ENCODE measurements around the gene KLK4. TPM values are rescaled to one million over a fixed set of nuclear protein-coding genes. Genes with fewer than 3 reads are reported as not detected.
A peak's percentile ranks its signal among the peaks of the same experiment; 100 is the strongest.

The KLK4 gene
- total RNA-seq, 4 donors from 2014 or later = 1.1 to 3.1 (median 1.9) TPM; not detected in 1

DNA sequence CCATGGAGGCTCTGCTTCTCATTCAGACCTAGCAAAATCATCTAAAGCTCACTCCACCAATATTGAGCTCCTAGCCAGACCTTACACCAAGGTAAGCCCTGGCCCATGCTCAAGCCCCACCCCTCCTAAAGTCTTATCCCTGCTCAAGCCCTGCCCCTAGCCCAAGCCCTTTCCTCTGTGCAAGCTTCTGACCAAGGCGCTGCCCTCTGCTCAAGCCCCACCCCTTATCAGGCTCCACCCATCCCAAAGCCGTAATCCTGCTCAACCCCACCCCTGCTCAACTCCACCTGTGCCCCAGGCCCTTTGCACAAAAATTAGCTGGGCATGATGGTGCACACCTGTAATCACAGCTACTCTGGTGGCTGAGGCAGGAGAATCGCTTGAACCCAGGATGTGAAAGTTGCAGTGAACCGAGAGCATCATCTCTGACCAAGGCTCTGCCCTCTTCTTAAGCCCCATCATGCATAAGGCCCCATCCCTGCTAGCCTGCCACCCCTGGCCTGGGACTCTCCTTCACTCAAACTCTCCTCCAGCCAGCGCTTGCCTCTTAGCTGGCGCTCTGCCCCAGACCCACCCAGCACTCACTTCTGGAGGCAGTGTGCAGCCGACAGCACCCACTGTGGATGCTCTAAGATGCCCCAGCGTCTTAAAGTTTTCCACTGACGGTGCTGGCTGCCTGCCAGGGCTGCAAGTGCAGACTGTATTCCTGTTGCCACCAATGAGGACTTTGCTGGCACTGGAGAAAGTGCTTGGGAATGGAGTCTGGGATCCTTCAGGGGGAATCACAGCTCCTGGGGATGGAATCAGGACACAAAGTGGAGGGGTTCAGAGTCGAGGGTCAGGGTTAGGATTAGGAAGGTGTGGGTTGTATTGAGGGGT, 16.5 kb downstream of the KLK4 start:
- no peaks in the 10 kb centered on the region for H3K36me3 ChIP-seq
- H3K4me1 ChIP-seq = peaks cover 9 to 14% of the 10 kb centered on the region in 2 donors
- intact Hi-C loops (cut with DNase I) = no loop called here
- H3K27ac ChIP-seq = peak overlapping the region; percentile 45 to 98 (median 86)
- no peak overlapping the region for H3K4me3 ChIP-seq (replicated peaks in 1 of 3)
- WGBS, 2 donors = 54 to 58% methylated on average over 10 of the region's 10 CpGs
- H3K9me3 ChIP-seq = no peaks in the 10 kb centered on the region
- peak; percentile 75 to 84 for DNase-seq
- no peaks in the 10 kb centered on the region for H3K27me3 ChIP-seq
- no peak for TF ChIP-seq CTCF (IDR thresholded peaks at IDR 0.05)
- peak in 1 of 2 donors; percentile 18 for TF ChIP-seq POLR2A (IDR thresholded peaks at IDR 0.05)

DNA sequence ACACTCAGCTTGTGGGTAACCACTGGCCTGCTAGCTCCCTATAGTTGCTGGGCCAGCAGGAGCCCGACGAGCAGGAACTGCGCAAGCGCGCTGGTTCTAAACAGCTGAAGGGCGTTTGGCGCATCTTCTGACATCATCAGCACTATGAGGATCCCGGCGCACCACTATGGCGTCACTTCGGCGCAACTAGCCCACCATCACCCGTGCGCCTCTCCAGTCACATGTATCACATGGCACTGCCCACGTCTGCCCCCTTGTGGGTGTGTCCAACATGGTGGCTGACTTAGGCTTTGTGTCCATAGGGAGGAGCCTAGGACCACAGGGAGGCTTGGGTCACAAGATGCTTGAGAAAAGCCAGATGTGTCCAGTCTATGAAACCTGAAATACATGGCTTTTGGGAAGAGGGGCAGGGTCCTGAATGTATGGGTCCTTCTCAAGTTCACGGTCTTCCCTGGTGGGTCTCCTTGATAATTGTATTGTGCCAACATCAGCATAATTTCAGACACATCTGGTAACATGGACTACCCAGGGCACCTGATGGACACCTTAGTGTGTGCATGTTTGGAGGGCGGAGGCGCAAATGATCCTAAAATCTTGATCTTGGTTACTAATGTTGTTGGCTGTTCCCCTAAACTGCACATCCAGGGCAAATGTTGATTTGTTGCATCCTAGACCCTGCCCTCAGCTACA, 18.0 kb downstream of the KLK4 start:
- 90 to 91% methylated on average over 18 of the region's 18 CpGs for WGBS, 2 donors
- Histone ChIP-seq H3K36me3 (no peaks in the 10 kb centered on the region), H3K4me1 (peaks cover 9 to 14% of the 10 kb centered on the region in 2 donors), H3K27ac (no peak overlapping the region), H3K4me3 (replicated peaks in 1 of 3) (no peak overlapping the region), H3K9me3 (no peaks in the 10 kb centered on the region), H3K27me3 (no peaks in the 10 kb centered on the region)
- intact Hi-C loops (cut with DNase I) = no loop called here
- no peak for TF ChIP-seq POLR2A (IDR thresholded peaks at IDR 0.05)
- no peak for DNase-seq

- Histone ChIP-seq H3K36me3 (no peaks in the 10 kb centered on the region), H3K4me1 (peaks cover 3 to 7% of the 10 kb centered on the region in 2 donors), H3K4me3 (replicated peaks in 1 of 3) (no peak overlapping the region), H3K9me3 (no peaks in the 10 kb centered on the region), H3K27ac (no peak overlapping the region), H3K27me3 (no peaks in the 10 kb centered on the region)
- intact Hi-C loops (cut with DNase I) = no loop called here
- no peak for TF ChIP-seq POLR2A (IDR thresholded peaks at IDR 0.05)
- no peak for TF ChIP-seq CTCF (IDR thresholded peaks at IDR 0.05)
- WGBS, 2 donors = 79 to 91% methylated on average over 5 of the region's 5 CpGs
- DNase-seq = no peak
These were observed 20.0 kb downstream of the KLK4 start for GRCh38 chr19:50891253-50891625.

DNA sequence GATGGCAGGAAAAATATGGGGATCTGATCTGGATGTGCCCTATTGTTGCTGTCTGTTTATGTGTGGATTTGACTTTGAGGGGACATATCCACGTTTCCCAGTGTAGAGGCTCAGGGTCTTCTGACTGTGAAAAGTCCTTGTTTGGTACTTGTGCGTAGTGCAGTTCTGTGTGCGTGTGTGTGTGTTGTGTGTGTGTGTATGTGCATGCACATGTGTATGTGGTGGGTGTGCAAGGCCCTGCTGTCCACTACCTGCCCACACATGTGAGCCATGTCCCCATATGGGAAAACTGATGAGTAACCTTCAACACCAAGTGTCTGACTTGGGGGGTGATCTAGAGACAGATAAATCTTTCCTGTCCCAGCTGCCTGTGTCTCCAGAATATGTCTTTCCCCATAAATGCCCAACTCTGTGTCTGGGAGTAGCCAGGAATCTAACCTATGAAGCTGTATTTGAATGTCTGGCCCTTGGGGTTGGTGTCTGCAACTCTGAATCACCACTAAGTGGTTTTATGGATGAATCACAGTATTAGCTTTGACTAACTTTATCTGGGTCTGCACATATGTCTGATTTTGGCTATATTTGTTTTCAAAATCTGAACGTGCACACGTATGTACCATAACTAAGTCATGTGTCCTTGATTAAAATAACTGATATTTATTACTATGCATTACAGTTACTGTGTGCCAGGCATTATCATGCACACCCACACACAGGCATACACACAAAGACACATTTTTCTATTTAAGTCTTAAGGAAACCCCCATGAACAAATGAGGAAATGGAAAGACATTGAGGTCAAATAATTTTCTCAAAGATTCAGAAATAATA, 20.6 kb downstream of the KLK4 start:
- no peak for DNase-seq
- no peak for TF ChIP-seq POLR2A (IDR thresholded peaks at IDR 0.05)
- TF ChIP-seq CTCF (IDR thresholded peaks at IDR 0.05) = no peak
- WGBS, 2 donors = 48 to 55% methylated on average over 5 of the region's 5 CpGs
- intact Hi-C loops (cut with DNase I) = no loop called here
- Histone ChIP-seq H3K4me1 (peaks cover 0 to 4% of the 10 kb centered on the region in 2 donors), H3K9me3 (no peaks in the 10 kb centered on the region), H3K4me3 (replicated peaks in 1 of 3) (no peak overlapping the region), H3K36me3 (no peaks in the 10 kb centered on the region), H3K27me3 (no peaks in the 10 kb centered on the region), H3K27ac (no peak overlapping the region)

GRCh38 chr19:50889638-50890037, 21.6 kb downstream of the KLK4 start:
- no peaks in the 10 kb centered on the region for H3K36me3 ChIP-seq
- no peak overlapping the region for H3K4me3 ChIP-seq (replicated peaks in 1 of 3)
- no peaks in the 10 kb centered on the region for H3K9me3 ChIP-seq
- no peaks in the 10 kb centered on the region for H3K4me1 ChIP-seq
- 60 to 76% methylated on average over 3 of the region's 3 CpGs for WGBS, 2 donors
- no peak for DNase-seq
- no peak overlapping the region for H3K27ac ChIP-seq
- intact Hi-C loops (cut with DNase I) = no loop called here
- no peak for TF ChIP-seq POLR2A (IDR thresholded peaks at IDR 0.05)
- TF ChIP-seq CTCF (IDR thresholded peaks at IDR 0.05) = no peak
- no peaks in the 10 kb centered on the region for H3K27me3 ChIP-seq

Measured in thyroid gland (tissue), 4 donors.